Stimulated activated CD4-positive, alpha-beta T cell treated with anti-CD3 and anti-CD28 coated beads, Interleukin-15, amount 100 ng/mL, for 24 hours (primary cell): ENCODE results near the gene TMPRSS6.

Experiments used
- DNase-seq: peaks from one replicate; pipeline ENCODE4 v3.0.0-alpha.2; 2020

Gene TMPRSS6

DNA sequence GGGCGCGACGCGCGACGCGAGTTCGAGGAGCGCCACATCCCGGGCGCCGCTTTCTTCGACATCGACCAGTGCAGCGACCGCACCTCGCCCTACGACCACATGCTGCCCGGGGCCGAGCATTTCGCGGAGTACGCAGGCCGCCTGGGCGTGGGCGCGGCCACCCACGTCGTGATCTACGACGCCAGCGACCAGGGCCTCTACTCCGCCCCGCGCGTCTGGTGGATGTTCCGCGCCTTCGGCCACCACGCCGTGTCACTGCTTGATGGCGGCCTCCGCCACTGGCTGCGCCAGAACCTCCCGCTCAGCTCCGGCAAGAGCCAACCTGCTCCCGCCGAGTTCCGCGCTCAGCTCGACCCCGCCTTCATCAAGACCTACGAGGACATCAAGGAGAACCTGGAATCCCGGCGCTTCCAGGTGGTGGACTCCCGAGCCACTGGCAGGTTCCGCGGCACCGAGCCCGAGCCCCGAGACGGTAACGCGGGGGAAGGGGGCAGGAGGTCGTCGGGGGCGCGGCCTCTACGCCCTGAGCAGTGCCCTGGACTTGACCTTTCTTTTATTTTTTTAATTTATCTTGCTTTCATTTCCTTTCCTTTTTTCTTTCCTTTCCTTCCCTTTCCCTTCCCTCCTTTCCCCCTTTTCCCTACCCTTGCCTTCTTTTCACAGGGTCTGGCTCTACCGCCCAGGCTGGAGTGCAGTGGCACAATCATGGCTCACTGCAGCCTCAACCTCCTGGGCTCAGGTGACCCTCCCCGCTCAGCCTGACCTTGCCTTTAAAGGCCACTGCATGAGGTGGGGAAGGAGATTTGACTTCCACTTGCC lies 85.0 kb downstream of the TMPRSS6 start:
- no peak for DNase-seq

- no peak for DNase-seq
Observed at GRCh38 chr22:37023743-37024338, 85.7 kb downstream of the TMPRSS6 start.

DNA sequence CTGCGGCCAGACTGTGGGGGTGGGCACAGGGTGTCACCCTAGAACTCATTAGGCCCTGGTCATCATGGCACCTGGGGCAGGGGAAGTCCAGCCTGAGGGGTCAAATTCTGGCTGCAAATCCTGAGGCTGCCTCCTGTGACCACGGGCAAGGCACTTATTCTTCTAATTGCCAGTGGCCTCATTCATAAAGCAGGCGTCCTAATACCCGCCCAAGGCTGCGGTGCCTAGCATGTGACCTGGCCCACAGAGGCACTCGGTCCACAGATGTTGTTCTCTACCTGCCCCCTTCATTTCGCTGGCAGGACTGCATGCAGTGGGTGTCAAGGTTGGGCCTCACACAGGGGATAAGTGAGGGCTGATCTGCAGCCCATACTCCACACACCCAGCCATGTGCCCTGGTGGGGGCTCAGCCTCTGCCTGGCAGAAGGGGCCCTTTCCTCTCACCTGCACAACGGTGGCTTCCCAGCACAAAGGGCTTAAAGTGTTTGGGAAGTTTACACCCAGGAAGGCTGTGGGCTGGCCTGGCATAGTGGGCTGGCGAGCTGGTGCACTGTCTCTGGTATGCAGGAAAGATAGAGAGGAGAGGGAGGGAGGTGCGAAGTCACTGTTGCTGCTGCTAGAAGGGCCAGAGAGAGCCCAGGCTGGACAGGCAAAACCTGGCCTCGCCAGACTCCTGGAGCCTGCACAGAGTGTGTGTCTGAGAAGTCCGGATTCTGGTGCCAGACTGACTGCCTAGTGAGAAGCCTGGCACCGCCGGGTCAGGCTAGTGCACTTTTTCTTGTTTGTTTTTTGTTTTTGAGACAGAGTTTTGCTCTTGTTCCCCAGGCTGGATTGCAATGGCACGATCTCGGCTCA lies 86.8 kb downstream of the TMPRSS6 start:
- DNase-seq, result no peak

DNA sequence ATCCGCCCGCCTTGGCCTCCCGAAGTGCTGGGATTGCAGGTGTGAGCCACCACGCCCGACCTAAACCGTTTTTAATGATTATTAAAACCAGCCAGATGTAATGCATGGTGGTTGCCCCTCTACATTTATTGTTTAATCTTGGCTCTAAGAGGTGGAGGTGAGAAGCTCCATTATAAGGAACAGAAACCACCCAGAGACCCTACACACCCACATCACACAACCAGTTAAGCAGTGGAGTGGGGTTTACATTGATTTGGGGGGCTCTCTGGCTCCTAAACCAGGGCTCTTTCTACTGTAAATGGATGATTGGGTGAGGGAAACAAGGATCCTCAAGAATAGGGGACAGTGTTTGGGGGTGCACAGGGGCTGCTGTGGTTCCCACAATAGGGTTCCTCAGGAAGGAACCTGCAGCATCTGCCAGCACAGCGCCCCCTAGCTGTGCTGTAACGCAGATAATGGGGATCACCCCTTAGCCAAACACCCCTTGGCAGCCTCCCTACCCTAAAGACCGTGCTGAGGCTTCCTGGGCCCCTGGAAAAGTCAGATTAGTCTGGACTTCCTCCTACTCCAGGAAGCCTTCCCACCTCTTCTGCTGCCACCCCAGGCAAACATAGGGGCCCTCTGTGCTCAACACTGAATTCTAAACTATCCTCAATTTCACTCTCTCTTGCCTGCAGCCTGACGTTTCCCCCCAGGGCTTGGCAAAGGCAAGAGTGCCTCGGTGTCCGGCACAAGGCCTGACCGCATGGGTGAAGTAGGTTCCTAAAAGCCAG lies 87.6 kb downstream of the TMPRSS6 start:
- peak; percentile 74 for DNase-seq

- no peak for DNase-seq
Observed at GRCh38 chr22:37021041-37021440, 88.5 kb downstream of the TMPRSS6 start.

GRCh38 chr22:37020192-37020479 lies 89.4 kb downstream of the TMPRSS6 start:
- DNase-seq, result peak; percentile 15

DNA sequence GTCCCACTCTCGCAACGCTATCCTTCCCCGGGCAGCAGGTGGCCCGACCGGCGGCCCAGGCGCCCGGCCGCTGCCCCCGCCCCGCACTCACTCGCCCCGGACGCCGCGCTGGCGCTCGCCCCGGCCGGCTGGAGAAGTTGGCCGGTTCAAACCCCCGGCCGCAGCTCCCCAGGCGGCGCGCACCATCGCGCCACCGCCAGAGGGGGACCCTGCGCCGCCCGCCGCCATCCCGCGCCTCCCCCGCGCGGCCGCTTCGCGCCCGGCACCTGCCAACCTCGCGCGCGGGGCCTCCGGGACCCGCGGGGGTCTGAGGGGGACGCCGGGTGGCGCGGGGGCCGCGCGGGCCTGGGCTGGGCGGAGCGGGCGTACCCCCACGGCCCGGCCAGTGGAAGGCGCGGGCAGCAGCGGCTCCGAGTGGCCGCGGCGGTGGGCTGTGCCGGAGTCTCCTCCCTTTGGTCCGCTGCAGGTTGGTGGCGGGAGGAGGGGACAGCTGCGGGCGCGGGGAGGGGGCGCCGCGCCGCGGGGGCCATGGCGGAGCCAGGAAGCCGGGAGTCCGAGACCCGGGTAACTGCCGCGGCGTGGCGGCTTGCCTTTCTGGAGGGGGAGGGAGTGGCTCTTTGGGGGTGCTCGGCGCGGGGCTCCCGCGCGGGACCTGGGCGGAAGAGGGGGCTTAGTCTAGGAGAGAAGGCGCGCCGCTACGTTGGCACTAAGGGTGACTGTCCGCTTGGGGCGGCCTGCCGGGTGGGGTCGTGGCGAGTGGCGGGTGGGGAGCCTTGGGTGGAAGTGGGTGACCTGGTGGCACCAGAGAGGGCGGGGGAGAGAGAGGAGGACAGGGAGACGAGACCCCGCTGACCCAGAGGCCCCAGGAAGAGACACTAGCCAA lies 90.0 kb downstream of the TMPRSS6 start, which contains the start of the genes MPST and TST:
Gene MPST (plus strand): TSS at position 434 of the 883 bp plus-strand sequence. CDS start 95 bp downstream, at position 529.
Gene TST (minus strand): TSS at position 139 of the 883 bp plus-strand sequence. CDS start 715 bp downstream, outside the sequence.
- peak; percentile 62 for DNase-seq

DNA sequence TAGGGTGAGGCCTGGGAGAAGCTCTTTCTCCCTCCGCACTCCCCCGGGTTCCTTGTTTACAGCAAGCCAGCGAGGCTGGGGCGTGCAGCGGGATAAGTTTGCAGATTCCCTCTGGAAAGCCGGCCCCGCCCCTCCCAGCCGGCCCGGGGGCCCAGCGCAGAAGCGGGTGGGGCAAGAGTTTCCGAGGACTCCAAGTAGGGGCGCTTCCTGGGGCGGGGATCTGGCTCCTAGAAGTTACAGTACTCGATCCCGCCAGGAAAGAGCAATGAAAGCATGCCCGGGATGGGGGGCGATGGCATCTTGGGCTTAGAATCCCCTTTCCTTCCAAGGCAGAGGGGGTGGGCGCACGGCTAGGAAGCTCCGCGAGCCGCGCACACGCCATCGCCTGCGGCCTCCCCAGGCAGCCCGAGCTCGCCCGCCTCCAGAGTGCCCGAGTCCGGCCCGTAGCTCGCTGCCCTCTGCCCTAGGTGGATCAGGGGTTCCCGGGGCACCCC lies 90.7 kb downstream of the TMPRSS6 start:
- no peak for DNase-seq

DNA sequence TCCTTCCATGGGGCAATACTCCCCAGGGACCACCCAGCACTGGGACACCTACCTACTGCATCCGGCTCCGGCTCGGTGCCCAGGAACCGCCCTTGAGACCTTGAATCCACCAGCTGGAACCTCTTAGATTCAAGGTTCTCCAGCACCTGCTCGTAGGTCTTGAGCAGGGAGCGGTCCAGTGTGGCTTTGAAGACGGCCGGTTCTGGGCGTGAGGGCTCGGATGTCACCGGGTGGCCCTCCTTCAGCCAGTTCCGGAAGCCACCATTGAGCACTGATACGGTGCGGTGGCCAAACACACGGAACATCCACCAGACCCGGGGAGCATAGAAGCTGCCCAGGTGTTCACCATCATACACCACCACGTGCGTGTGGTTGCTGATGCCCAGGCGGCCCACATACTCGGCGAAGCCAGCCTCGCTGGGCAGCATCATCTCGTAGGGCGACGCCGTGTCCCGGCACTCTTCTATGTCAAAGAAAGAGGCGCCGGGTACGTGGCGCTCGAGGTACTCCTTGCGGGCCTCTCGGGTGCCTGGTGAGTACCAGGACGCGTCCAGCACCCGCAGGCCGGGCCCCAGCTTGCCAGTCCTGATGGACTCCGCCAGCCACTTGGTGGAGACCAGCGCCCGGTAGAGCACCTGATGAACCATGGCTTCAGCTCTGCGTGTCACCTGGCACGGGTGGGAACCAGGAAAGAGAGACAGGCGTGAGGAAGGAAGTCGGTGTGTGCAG lies 91.3 kb downstream of the TMPRSS6 start:
- no peak for DNase-seq

- DNase-seq, result no peak
Observed at GRCh38 chr22:37017356-37017755, 92.2 kb downstream of the TMPRSS6 start.

DNA sequence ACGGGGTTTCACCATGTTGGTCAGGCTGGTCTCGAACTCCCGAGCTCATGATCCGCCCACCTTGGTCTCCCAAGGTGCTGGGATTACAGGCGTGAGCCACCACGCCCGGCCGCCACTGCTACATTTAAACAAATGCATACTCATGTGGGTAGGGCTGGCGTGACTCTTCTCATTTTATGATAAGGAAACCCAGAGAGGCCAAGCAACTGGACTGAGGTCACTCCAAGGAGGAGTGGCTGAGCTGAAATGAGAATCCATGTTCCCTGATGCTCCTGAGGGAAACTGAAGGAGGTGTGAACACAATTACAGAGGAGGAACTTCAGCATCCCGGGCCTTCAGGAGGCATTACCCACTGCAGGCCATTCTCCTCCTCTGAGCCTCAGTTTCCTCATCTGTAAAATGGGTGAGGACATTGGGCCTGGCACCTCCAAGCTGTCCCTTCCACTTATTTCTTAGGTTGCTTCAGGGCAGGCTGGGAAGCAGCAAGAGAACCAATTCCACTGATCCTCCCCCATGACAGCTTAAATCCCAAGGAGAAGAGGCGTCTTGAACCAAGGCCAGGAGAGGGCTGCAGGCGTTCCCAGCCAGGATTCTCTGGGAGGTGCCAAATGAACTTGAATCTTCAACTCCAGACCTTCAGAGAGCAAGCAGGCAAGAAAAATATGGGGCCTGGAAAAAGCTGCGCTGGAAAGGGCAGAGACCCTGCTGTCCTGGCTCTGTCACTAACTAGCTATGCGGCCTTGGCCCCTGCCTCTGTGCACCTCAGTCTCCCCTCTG lies 93.2 kb downstream of the TMPRSS6 start:
- no peak for DNase-seq

- DNase-seq, result no peak
Observed at GRCh38 chr22:37015587-37015878, 94.0 kb downstream of the TMPRSS6 start.
